HepG2 (cell line): ENCODE measurements around the gene FFAR1. TPM values are rescaled to one million over a fixed set of nuclear protein-coding genes. Genes with fewer than 3 reads are reported as not detected.

ENCODE experiments used
- BATF2 ChIP-seq: sonication (generic); formaldehyde crosslinking; IDR thresholded peaks from 2 replicates; pipeline ENCODE4 v1.8.0; 2022; ENCODE audit warnings: mild to moderate bottlenecking, missing genetic modification reagents, moderate library complexity
- FOSL1 ChIP-seq: sonication (generic); formaldehyde crosslinking; IDR thresholded peaks from 2 replicates; pipeline ENCODE4 v1.9.0; 2021; ENCODE audit warnings: missing genetic modification reagents, borderline replicate concordance
- GLI4 ChIP-seq: sonication (generic); formaldehyde crosslinking; IDR thresholded peaks from 2 replicates; pipeline ENCODE4 v1.5.1; 2020; ENCODE audit warnings: missing genetic modification reagents, mild to moderate bottlenecking, moderate library complexity, borderline replicate concordance
- HDAC2 ChIP-seq: sonication (generic); formaldehyde crosslinking; IDR thresholded peaks from 2 replicates; pipeline ENCODE4 v1.4.0; 2020; ENCODE audit warnings: missing genetic modification reagents
- HNRNPL ChIP-seq: fragments of 200-400 bp; formaldehyde crosslinking; IDR thresholded peaks from 2 replicates; pipeline ENCODE4 v1.6.1; 2017; ENCODE audit warnings: mild to moderate bottlenecking, low read depth, low read length
- IKZF4 ChIP-seq: sonication (generic); formaldehyde crosslinking; IDR thresholded peaks from 2 replicates; pipeline ENCODE4 v1.5.1; 2020; ENCODE audit warnings: borderline replicate concordance, mild to moderate bottlenecking, low read depth, missing genetic modification reagents; ENCODE audit errors: not compliant biosample characterization
- MEIS1 ChIP-seq: sonication (generic); formaldehyde crosslinking; IDR thresholded peaks from 2 replicates; pipeline ENCODE4 v1.9.0; 2021; ENCODE audit warnings: mild to moderate bottlenecking, missing genetic modification reagents, moderate library complexity, borderline replicate concordance
- POLR2AphosphoS5 ChIP-seq: IDR thresholded peaks from 2 replicates; pipeline ENCODE4 v1.6.1; 2012; ENCODE audit warnings: low read depth, low read length
- SAP130 ChIP-seq: IDR thresholded peaks from 2 replicates; pipeline ENCODE4 v1.6.1; 2016; ENCODE audit warnings: low read depth
- SRSF4 ChIP-seq: fragments of 200-400 bp; formaldehyde crosslinking; IDR thresholded peaks from one replicate; pipeline ENCODE4 v1.6.1; 2018; ENCODE audit warnings: mild to moderate bottlenecking, low read depth, low read length, moderate library complexity; ENCODE audit not compliant: poor library complexity, severe bottlenecking
- TCF7 ChIP-seq: sonication (generic); IDR thresholded peaks from 2 replicates; pipeline ENCODE4 v1.6.1; 2016; ENCODE audit warnings: antibody characterized with exemption, low read depth
- THAP11 ChIP-seq: IDR thresholded peaks from 2 replicates; pipeline ENCODE4 v1.6.1; 2016; ENCODE audit warnings: missing biosample characterization, missing genetic modification reagents
- XBP1 ChIP-seq: sonication (generic); formaldehyde crosslinking; IDR thresholded peaks from 2 replicates; pipeline ENCODE4 v1.5.0; 2020; ENCODE audit warnings: missing genetic modification reagents
- ZBTB46 ChIP-seq: sonication (generic); formaldehyde crosslinking; IDR thresholded peaks from 2 replicates; pipeline ENCODE4 v1.4.0; 2020; ENCODE audit warnings: mild to moderate bottlenecking, missing genetic modification reagents, borderline replicate concordance
- ZFP36 ChIP-seq: fragments of 150-350 bp; IDR thresholded peaks from 2 replicates; pipeline ENCODE4 v1.6.1; 2018; ENCODE audit warnings: borderline replicate concordance, low read length, low read depth; ENCODE audit not compliant: partially characterized antibody
- ZNF296 ChIP-seq: sonication (generic); formaldehyde crosslinking; conservative IDR thresholded peaks from 2 replicates; pipeline ENCODE4 v1.5.0; 2020; ENCODE audit warnings: mild to moderate bottlenecking, missing genetic modification reagents
- ZNF335 ChIP-seq: sonication (generic); formaldehyde crosslinking; IDR thresholded peaks from 2 replicates; pipeline ENCODE4 v1.4.0; 2020; ENCODE audit warnings: missing genetic modification reagents
- ZNF382 ChIP-seq: sonication (generic); formaldehyde crosslinking; IDR thresholded peaks from 2 replicates; pipeline ENCODE4 v1.5.0; 2020; ENCODE audit warnings: missing genetic modification reagents, mild to moderate bottlenecking, borderline replicate concordance
- ZNF414 ChIP-seq: sonication (generic); formaldehyde crosslinking; IDR thresholded peaks from 2 replicates; pipeline ENCODE4 v1.5.0; 2020; ENCODE audit warnings: missing genetic modification reagents
- ZNF563 ChIP-seq: sonication (generic); formaldehyde crosslinking; IDR thresholded peaks from 2 replicates; pipeline ENCODE4 v1.8.0; 2022; ENCODE audit warnings: mild to moderate bottlenecking, moderate library complexity, missing genetic modification reagents
- ZNF570 ChIP-seq: sonication (generic); formaldehyde crosslinking; IDR thresholded peaks from 2 replicates; pipeline ENCODE4 v1.4.0; 2020; ENCODE audit warnings: mild to moderate bottlenecking, missing genetic modification reagents, borderline replicate concordance
- ZNF724P ChIP-seq: sonication (generic); formaldehyde crosslinking; IDR thresholded peaks from 2 replicates; pipeline ENCODE4 v1.8.0; 2022; ENCODE audit warnings: missing genetic modification reagents, borderline replicate concordance
- ZNF782 ChIP-seq: sonication (generic); formaldehyde crosslinking; IDR thresholded peaks from 2 replicates; pipeline ENCODE4 v1.4.0; 2020; ENCODE audit warnings: missing genetic modification reagents, mild to moderate bottlenecking, borderline replicate concordance
- polyA plus RNA-seq, 8 experiments: library from polyadenylated mRNA; depleted of rRNA in 3 of 8; stranded (reverse) in 7 of 8; unstranded in 1 of 8; fragments of >200 nt; fragmentation: Illumina TruSeq in 4 of 8; extraction: Trizol in 4 of 8; gene quantifications; 2 replicates each; pipeline versions ENCODE4 v1.2.1 to v1.2.3, GENCODE V29; 2011 to 2016; ENCODE audit warnings: low read depth in 4 of 8, missing spikeins in 1 of 8, mixed read lengths in 1 of 8; ENCODE audit not compliant: insufficient read depth in 1 of 8
- total RNA-seq, 5 experiments: library from RNA; depleted of rRNA; stranded (reverse); fragments of >200 nt; fragmentation: Illumina TruSeq; extraction: Trizol; gene quantifications; 2 replicates each; pipeline ENCODE4 v1.2.3, GENCODE V29; 2016; ENCODE audit warnings: low read depth in 1 of 5
- TF ChIP-seq, protein P1 (sequence below): IDR thresholded peaks from 2 replicates; pipeline ENCODE4 v1.6.1; 2016; ENCODE audit warnings: low read depth, control low read depth
- TF ChIP-seq, protein P2 (sequence below): IDR thresholded peaks from 2 replicates; pipeline ENCODE4 v1.6.1; 2016

FFAR1 gene
- total and polyA plus RNA-seq, 2 of the 13 experiments (the other 11 are each of a cell fraction or from before 2014, with no cell fraction given), result not detected

DNA sequence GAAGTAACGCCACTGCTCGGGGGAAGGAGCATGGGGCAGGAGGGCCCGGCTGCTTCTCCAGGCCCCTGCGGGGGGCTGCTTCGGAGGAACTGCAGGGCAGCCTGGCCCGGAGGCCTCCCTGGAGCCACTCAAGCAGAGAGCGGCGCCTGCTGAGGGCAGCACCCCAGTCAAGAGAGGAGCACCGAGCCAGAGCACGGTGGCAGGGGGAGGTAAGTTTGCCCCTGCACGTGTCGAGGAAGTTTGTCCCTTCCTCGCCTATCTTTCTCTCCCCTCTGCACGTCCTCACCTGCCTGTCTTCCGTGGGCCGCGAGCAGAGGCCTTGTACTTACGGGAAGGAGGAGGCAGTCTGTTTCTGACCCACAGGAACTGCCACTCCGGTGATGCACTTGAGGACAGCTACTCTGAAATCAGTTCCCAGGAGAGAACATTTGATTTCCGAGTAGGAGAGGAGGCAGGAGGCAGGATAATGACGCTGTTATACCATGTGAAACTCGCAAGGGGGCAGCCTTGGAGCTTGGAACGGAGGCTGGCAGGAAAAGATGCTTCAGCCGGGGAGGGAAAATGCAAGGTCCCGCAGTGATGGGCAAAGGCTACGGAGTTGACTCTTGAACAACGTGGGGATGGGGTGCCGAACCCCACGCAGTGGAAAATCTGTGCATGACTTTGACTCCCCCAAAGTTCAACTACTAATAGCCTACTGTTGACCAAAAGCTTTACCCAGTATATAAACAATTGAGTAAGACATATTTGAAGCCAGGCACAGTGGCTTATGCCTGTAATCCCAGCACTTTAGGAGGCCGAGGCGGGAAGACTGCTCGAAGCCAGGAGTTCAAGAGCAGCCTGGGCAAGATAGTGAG lies 5.0 kb downstream of the FFAR1 start (continued):
- no peak for TF ChIP-seq BATF2
- no peak for TF ChIP-seq ZFP36
- TF ChIP-seq SAP130, result peak; percentile 18; the same call in 1 of the 2 replicates
- TF ChIP-seq ZNF414 (CRISPR knock-in tag), result no peak
- no peak for TF ChIP-seq ZNF296 (CRISPR knock-in tag)
- TF ChIP-seq, protein P1, sequence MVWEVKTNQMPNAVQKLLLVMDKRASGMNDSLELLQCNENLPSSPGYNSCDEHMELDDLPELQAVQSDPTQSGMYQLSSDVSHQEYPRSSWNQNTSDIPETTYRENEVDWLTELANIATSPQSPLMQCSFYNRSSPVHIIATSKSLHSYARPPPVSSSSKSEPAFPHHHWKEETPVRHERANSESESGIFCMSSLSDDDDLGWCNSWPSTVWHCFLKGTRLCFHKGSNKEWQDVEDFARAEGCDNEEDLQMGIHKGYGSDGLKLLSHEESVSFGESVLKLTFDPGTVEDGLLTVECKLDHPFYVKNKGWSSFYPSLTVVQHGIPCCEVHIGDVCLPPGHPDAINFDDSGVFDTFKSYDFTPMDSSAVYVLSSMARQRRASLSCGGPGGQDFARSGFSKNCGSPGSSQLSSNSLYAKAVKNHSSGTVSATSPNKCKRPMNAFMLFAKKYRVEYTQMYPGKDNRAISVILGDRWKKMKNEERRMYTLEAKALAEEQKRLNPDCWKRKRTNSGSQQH (CRISPR knock-in tag), result no peak
- TF ChIP-seq ZNF724P (CRISPR knock-in tag), result no peak
- no peak for TF ChIP-seq SRSF4
- TF ChIP-seq ZNF335 (CRISPR knock-in tag), result no peak
- no peak for TF ChIP-seq POLR2AphosphoS5
- TF ChIP-seq MEIS1, result no peak
- TF ChIP-seq TCF7, result no peak
- TF ChIP-seq ZBTB46 (CRISPR knock-in tag), result no peak
- TF ChIP-seq ZNF563 (CRISPR knock-in tag), result no peak
- TF ChIP-seq, protein P2, sequence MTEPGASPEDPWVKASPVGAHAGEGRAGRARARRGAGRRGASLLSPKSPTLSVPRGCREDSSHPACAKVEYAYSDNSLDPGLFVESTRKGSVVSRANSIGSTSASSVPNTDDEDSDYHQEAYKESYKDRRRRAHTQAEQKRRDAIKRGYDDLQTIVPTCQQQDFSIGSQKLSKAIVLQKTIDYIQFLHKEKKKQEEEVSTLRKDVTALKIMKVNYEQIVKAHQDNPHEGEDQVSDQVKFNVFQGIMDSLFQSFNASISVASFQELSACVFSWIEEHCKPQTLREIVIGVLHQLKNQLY (CRISPR knock-in tag), result no peak
- no peak for TF ChIP-seq ZNF570
- TF ChIP-seq ZNF382 (CRISPR knock-in tag), result no peak
- TF ChIP-seq ZNF782 (CRISPR knock-in tag), result no peak
- no peak for TF ChIP-seq XBP1
- TF ChIP-seq HNRNPL, result no peak
- no peak for TF ChIP-seq IKZF4
- TF ChIP-seq THAP11 (CRISPR knock-in tag), result 0 out of 2 replicates have a peak, but pooled peaks have one; percentile 13
- no peak for TF ChIP-seq FOSL1 (CRISPR knock-in tag)
- no peak for TF ChIP-seq GLI4 (CRISPR knock-in tag)
- peak; percentile 23; the same call in 1 of the 2 replicates for TF ChIP-seq HDAC2 (CRISPR knock-in tag)
